ENCODE data around the gene MED26. TPM values are rescaled to one million over a fixed set of nuclear protein-coding genes. Genes with fewer than 3 reads are reported as not detected.

MED26 gene
- total RNA-seq, 1 experiment from 2014 or later, result 8.4 TPM

GRCh38 chr19:16585094-16585801 is 42.8 kb downstream of the MED26 start:
- DNase-seq (ENCODE audit: low read depth), result peak; percentile 17
- in situ Hi-C loops (cut with HindIII; ENCODE audit: low pct_unique_long_range_greater_than_20kb, low sequenced_read_pairs), result no loop called here

GRCh38 chr19:16584248-16585093 is 43.5 kb downstream of the MED26 start:
- peak; percentile 83 for DNase-seq (ENCODE audit: low read depth)

GRCh38 chr19:16582486-16583261 is 45.3 kb downstream of the MED26 start:
- in situ Hi-C loops (cut with HindIII; ENCODE audit: low pct_unique_long_range_greater_than_20kb, low sequenced_read_pairs), result no loop called here
- no peak for DNase-seq (ENCODE audit: low read depth)

More at GRCh38 chr19:16584248-16585093, 43.5 kb downstream of the MED26 start:
- in situ Hi-C loops (cut with HindIII; ENCODE audit: low pct_unique_long_range_greater_than_20kb, low sequenced_read_pairs), result no loop called here

GRCh38 chr19:16581971-16582343 is 46.0 kb downstream of the MED26 start:
- in situ Hi-C loops (cut with HindIII; ENCODE audit: low pct_unique_long_range_greater_than_20kb, low sequenced_read_pairs), result no loop called here
- no peak for DNase-seq (ENCODE audit: low read depth)

GRCh38 chr19:16581145-16581970 is 46.6 kb downstream of the MED26 start:
- DNase-seq (ENCODE audit: low read depth), result no peak
- in situ Hi-C loops (cut with HindIII; ENCODE audit: low pct_unique_long_range_greater_than_20kb, low sequenced_read_pairs), result no loop called here

- in situ Hi-C loops (cut with HindIII; ENCODE audit: low pct_unique_long_range_greater_than_20kb, low sequenced_read_pairs), result no loop called here
- no peak for DNase-seq (ENCODE audit: low read depth)
Observed at GRCh38 chr19:16579381-16579780, 48.6 kb downstream of the MED26 start.

- DNase-seq (ENCODE audit: low read depth), result no peak
- in situ Hi-C loops (cut with HindIII; ENCODE audit: low pct_unique_long_range_greater_than_20kb, low sequenced_read_pairs), result no loop called here
Observed at GRCh38 chr19:16577531-16577985, 50.4 kb downstream of the MED26 start.

- in situ Hi-C loops (cut with HindIII; ENCODE audit: low pct_unique_long_range_greater_than_20kb, low sequenced_read_pairs), result no loop called here
- no peak for DNase-seq (ENCODE audit: low read depth)
Observed at GRCh38 chr19:16576690-16577530, 51.1 kb downstream of the MED26 start.

- in situ Hi-C loops (cut with HindIII; ENCODE audit: low pct_unique_long_range_greater_than_20kb, low sequenced_read_pairs), result no loop called here
- no peak for DNase-seq (ENCODE audit: low read depth)
Observed at GRCh38 chr19:16575861-16576689, 51.9 kb downstream of the MED26 start.

- in situ Hi-C loops (cut with HindIII; ENCODE audit: low pct_unique_long_range_greater_than_20kb, low sequenced_read_pairs), result no loop called here
Observed at GRCh38 chr19:16575282-16575681, 52.7 kb downstream of the MED26 start.

GRCh38 chr19:16573925-16574324 is 54.1 kb downstream of the MED26 start:
- in situ Hi-C loops (cut with HindIII; ENCODE audit: low pct_unique_long_range_greater_than_20kb, low sequenced_read_pairs), result no loop called here
- no peak for DNase-seq (ENCODE audit: low read depth)

More at GRCh38 chr19:16575282-16575681, 52.7 kb downstream of the MED26 start:
- no peak for DNase-seq (ENCODE audit: low read depth)

GRCh38 chr19:16573296-16573695 is 54.7 kb downstream of the MED26 start:
- no peak for DNase-seq (ENCODE audit: low read depth)
- in situ Hi-C loops (cut with HindIII; ENCODE audit: low pct_unique_long_range_greater_than_20kb, low sequenced_read_pairs), result no loop called here

- in situ Hi-C loops (cut with HindIII; ENCODE audit: low pct_unique_long_range_greater_than_20kb, low sequenced_read_pairs), result no loop called here
- DNase-seq (ENCODE audit: low read depth), result peak; percentile 94
Observed at GRCh38 chr19:16572332-16573211, 55.4 kb downstream of the MED26 start, which contains the start of gene SLC35E1. TSS of gene SLC35E1 (minus strand) at chr19:16572415. CDS start at chr19:16572364, 51 bp downstream.

GRCh38 chr19:16571822-16572331 is 56.1 kb downstream of the MED26 start:
- peak; percentile 43 for DNase-seq (ENCODE audit: low read depth)
- in situ Hi-C loops (cut with HindIII; ENCODE audit: low pct_unique_long_range_greater_than_20kb, low sequenced_read_pairs), result no loop called here

GRCh38 chr19:16571283-16571682 is 56.7 kb downstream of the MED26 start:
- in situ Hi-C loops (cut with HindIII; ENCODE audit: low pct_unique_long_range_greater_than_20kb, low sequenced_read_pairs), result no loop called here
- no peak for DNase-seq (ENCODE audit: low read depth)

Measured in Caki2 (cell line).